Measurements from ENCODE around the gene FAM9B. TPM values are rescaled to one million over a fixed set of nuclear protein-coding genes. Genes with fewer than 3 reads are reported as not detected.
"Not testable (repeated sequence)": the region's sequence is repeated elsewhere in the genome, so short reads cannot be mapped to it uniquely, and the experiment has no call there.

FAM9B gene
- total and polyA plus RNA-seq, 4 donors, result not detected

DNA sequence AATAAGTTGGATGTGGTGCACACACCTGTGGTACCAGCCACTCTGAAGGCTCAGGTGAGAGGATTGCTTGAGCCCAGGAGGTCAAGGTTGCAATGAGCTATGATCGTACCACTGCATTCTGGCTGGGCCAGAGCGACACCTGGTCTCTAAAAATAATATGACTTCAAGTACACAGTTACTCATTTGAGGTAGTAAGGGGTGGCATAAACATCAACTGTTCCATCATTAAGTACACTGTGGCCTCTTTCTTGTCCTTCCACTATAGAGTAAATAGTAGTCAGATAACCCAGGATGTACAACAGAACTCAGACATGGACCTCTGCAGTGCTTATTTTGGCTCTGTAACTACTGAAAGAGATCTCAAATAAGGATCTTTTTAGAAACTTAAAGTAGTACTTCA lies 10.6 kb downstream of the FAM9B start:
- H3K27ac ChIP-seq (ENCODE audit: low read depth in 1 of 2, low read length in 1 of 2), result no peak overlapping the region
- H3K36me3 ChIP-seq (ENCODE audit: control insufficient read depth in 4 of 4, insufficient read depth in 4 of 4, low read length in 4 of 4), result no peaks in the 10 kb centered on the region
- WGBS, 2 donors, result 95 to 100% methylated on average over 2 of the region's 2 CpGs
- no peaks in the 10 kb centered on the region for H3K4me1 ChIP-seq (ENCODE audit: control insufficient read depth in 5 of 5, insufficient read depth in 5 of 5, low read length in 5 of 5)
- ATAC-seq (ENCODE audit: insufficient read depth, low FRiP score) (no peak), DNase-seq (no peak)
- no peaks in the 10 kb centered on the region for H3K27me3 ChIP-seq (ENCODE audit: control insufficient read depth in 3 of 3, insufficient read depth in 3 of 3, low read length in 2 of 3)
- TF ChIP-seq, protein P1, sequence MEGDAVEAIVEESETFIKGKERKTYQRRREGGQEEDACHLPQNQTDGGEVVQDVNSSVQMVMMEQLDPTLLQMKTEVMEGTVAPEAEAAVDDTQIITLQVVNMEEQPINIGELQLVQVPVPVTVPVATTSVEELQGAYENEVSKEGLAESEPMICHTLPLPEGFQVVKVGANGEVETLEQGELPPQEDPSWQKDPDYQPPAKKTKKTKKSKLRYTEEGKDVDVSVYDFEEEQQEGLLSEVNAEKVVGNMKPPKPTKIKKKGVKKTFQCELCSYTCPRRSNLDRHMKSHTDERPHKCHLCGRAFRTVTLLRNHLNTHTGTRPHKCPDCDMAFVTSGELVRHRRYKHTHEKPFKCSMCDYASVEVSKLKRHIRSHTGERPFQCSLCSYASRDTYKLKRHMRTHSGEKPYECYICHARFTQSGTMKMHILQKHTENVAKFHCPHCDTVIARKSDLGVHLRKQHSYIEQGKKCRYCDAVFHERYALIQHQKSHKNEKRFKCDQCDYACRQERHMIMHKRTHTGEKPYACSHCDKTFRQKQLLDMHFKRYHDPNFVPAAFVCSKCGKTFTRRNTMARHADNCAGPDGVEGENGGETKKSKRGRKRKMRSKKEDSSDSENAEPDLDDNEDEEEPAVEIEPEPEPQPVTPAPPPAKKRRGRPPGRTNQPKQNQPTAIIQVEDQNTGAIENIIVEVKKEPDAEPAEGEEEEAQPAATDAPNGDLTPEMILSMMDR (IDR thresholded peaks at IDR 0.05; ENCODE audit: control extremely low read depth, extremely low read depth), result no peak
- no peak overlapping the region for H3K4me3 ChIP-seq
- H3K9me3 ChIP-seq (ENCODE audit: control insufficient read depth in 4 of 4, insufficient read depth in 3 of 4, low read length in 3 of 4), result no peaks in the 10 kb centered on the region
- H3K9ac ChIP-seq (ENCODE audit: insufficient read depth in 1 of 2, low read length in 2 of 2), result no peak overlapping the region

DNA sequence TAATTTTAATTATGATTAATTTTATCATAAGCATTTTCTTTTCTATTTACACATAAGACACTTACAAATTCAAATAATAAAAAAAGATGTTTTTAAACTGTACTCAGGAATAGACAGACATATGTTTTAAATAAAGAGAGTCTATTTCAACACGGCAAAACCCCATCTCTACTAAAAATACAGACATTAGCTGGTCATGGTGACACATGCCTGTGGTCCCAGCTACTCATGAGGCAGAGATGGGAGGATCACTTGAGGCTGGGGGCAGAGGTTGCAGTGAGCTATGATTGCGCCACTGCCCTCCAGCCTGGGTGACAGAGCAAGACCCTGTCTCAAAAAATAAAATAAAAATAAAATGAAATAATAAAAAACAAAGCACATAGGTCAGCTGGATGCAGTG lies 14.8 kb downstream of the FAM9B start:
- TF ChIP-seq, protein P1 (IDR thresholded peaks at IDR 0.05; ENCODE audit: control extremely low read depth, extremely low read depth), result no peak
- no peak overlapping the region for H3K27ac ChIP-seq (ENCODE audit: low read depth in 1 of 2, low read length in 1 of 2)
- no peak overlapping the region for H3K9ac ChIP-seq (ENCODE audit: insufficient read depth in 1 of 2, low read length in 2 of 2)
- H3K9me3 ChIP-seq (ENCODE audit: control insufficient read depth in 4 of 4, insufficient read depth in 3 of 4, low read length in 3 of 4), result no peaks in the 10 kb centered on the region
- no peak for ATAC-seq (ENCODE audit: insufficient read depth, low FRiP score)
- no peak for DNase-seq
- 85 to 91% methylated on average over 2 of the region's 2 CpGs for WGBS, 2 donors
- no peaks in the 10 kb centered on the region for H3K36me3 ChIP-seq (ENCODE audit: control insufficient read depth in 4 of 4, insufficient read depth in 4 of 4, low read length in 4 of 4)
- H3K27me3 ChIP-seq (ENCODE audit: control insufficient read depth in 3 of 3, insufficient read depth in 3 of 3, low read length in 2 of 3), result no peaks in the 10 kb centered on the region
- H3K4me1 ChIP-seq (ENCODE audit: control insufficient read depth in 5 of 5, insufficient read depth in 5 of 5, low read length in 5 of 5), result no peaks in the 10 kb centered on the region
- H3K4me3 ChIP-seq, result no peak overlapping the region

- not testable (repeated sequence) for H3K36me3 ChIP-seq (ENCODE audit: control insufficient read depth in 4 of 4, insufficient read depth in 4 of 4, low read length in 4 of 4); H3K9me3 ChIP-seq (ENCODE audit: control insufficient read depth in 4 of 4, insufficient read depth in 3 of 4, low read length in 3 of 4); ATAC-seq (ENCODE audit: insufficient read depth, low FRiP score); H3K4me1 ChIP-seq (ENCODE audit: control insufficient read depth in 5 of 5, insufficient read depth in 5 of 5, low read length in 5 of 5); DNase-seq; H3K4me3 ChIP-seq; H3K27me3 ChIP-seq (ENCODE audit: control insufficient read depth in 3 of 3, insufficient read depth in 3 of 3, low read length in 2 of 3); H3K27ac ChIP-seq (ENCODE audit: low read depth in 1 of 2, low read length in 1 of 2); H3K9ac ChIP-seq (ENCODE audit: insufficient read depth in 1 of 2, low read length in 2 of 2)
- 72 to 79% methylated on average over 5 of the region's 5 CpGs for WGBS, 2 donors
Measured at GRCh38 chrX:9018332-9018731, 15.6 kb downstream of the FAM9B start.

DNA sequence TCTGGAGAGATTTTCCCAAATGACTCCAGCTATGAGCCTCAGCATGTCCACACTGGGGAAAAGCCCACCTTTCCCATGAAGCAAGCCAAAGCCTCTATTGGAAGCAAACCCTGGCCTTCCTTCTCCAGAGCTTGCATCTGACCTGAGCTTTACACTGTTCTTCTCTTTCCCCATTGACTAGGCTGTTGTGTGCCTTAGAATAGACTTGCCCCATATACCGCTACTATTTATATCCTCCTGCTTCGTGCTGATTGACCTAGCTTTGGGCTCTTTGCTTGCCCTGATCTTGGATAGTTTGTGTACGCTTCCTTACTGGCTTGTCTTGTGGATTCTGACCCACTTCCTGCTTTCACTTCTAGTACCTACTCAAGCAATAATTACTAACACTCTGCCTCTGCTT lies 30.9 kb downstream of the FAM9B start:
- no peaks in the 10 kb centered on the region for H3K4me1 ChIP-seq (ENCODE audit: control insufficient read depth in 5 of 5, insufficient read depth in 5 of 5, low read length in 5 of 5)
- H3K9me3 ChIP-seq (ENCODE audit: control insufficient read depth in 4 of 4, insufficient read depth in 3 of 4, low read length in 3 of 4), result peaks cover 0 to 6% (median under 1%) of the 10 kb centered on the region in 4 donors
- 44 to 64% methylated on average over 3 of the region's 3 CpGs for WGBS, 2 donors
- no peak overlapping the region for H3K9ac ChIP-seq (ENCODE audit: insufficient read depth in 1 of 2, low read length in 2 of 2)
- TF ChIP-seq, protein P1 (IDR thresholded peaks at IDR 0.05; ENCODE audit: control extremely low read depth, extremely low read depth), result no peak
- H3K27ac ChIP-seq (ENCODE audit: low read depth in 1 of 2, low read length in 1 of 2), result no peak overlapping the region
- peaks cover 0 to 18% (median 2%) of the 10 kb centered on the region in 3 donors for H3K27me3 ChIP-seq (ENCODE audit: control insufficient read depth in 3 of 3, insufficient read depth in 3 of 3, low read length in 2 of 3)
- no peak for DNase-seq
- H3K36me3 ChIP-seq (ENCODE audit: control insufficient read depth in 4 of 4, insufficient read depth in 4 of 4, low read length in 4 of 4), result no peaks in the 10 kb centered on the region
- H3K4me3 ChIP-seq, result no peak overlapping the region
- ATAC-seq (ENCODE audit: insufficient read depth, low FRiP score), result no peak
